ENCODE results near the gene MAGOH. TPM values are rescaled to one million over a fixed set of nuclear protein-coding genes. Genes with fewer than 3 reads are reported as not detected.

Gene MAGOH
- total and polyA plus RNA-seq, 9 of the 15 experiments (the other 6 are each of a cell fraction or from before 2014, with no cell fraction given), result 102 to 342 (median 135) TPM

DNA sequence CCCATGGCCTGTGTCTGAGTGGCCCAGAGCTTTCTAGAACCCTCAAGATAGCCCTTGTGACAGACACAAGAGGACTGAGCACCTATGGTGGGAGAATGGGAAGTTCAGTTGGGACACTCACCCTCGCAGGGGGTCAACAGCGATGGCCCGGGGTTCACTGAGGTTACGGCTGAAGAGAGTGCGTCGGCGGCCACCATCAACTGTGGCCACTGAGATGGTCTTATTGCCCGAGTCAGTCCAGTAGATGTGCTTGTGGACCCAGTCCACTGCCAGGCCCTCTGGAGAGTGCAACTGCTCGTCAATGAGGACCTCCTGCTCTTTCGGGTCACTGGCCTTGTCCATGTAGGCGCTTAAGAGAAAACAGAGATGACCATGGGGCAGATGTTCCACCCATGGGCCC lies 25.7 kb upstream of the MAGOH start:
- H3K27ac ChIP-seq (ENCODE audit: extremely low read depth, low read depth, low read length), result no peak overlapping the region
- no peak overlapping the region for H2AFZ ChIP-seq (ENCODE audit: low read depth, low read length)
- FAIRE-seq, result no peak
- H3K9ac ChIP-seq (ENCODE audit: insufficient read depth in 1 of 2, low read depth in 2 of 2, low read length in 2 of 2), result no peak overlapping the region; a peak in 1 of 4 replicates
- H3K4me2 ChIP-seq (ENCODE audit: insufficient read depth, low read length), result no peak overlapping the region
- no peaks in the 10 kb centered on the region for H3K79me2 ChIP-seq (ENCODE audit: control insufficient read depth, insufficient read depth, low read length)
- ATAC-seq, result no peak
- DNase-seq (ENCODE audit: extremely low read depth in 1 of 4, low spot score in 3 of 4), result no peak
- intact Hi-C loops (cut with micrococcal nuclease), result no loop called here
- no peak for TF ChIP-seq MAZ (CRISPR knock-in tag; conservative IDR thresholded peaks at IDR 0.05 in 1 of 2, IDR thresholded peaks at IDR 0.05 in 1 of 2)
- no peak for TF ChIP-seq SMAD2 (IDR thresholded peaks at IDR 0.05; ENCODE audit: low read depth, low read length)
- TF ChIP-seq ZFP30 (CRISPR knock-in tag; IDR thresholded peaks at IDR 0.05; ENCODE audit: borderline replicate concordance), result no peak
- TF ChIP-seq, protein P1, sequence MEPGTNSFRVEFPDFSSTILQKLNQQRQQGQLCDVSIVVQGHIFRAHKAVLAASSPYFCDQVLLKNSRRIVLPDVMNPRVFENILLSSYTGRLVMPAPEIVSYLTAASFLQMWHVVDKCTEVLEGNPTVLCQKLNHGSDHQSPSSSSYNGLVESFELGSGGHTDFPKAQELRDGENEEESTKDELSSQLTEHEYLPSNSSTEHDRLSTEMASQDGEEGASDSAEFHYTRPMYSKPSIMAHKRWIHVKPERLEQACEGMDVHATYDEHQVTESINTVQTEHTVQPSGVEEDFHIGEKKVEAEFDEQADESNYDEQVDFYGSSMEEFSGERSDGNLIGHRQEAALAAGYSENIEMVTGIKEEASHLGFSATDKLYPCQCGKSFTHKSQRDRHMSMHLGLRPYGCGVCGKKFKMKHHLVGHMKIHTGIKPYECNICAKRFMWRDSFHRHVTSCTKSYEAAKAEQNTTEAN (CRISPR knock-in tag; IDR thresholded peaks at IDR 0.05), result no peak
- no peak for TF ChIP-seq DPF2 (IDR thresholded peaks at IDR 0.05)
- TF ChIP-seq, protein P2, sequence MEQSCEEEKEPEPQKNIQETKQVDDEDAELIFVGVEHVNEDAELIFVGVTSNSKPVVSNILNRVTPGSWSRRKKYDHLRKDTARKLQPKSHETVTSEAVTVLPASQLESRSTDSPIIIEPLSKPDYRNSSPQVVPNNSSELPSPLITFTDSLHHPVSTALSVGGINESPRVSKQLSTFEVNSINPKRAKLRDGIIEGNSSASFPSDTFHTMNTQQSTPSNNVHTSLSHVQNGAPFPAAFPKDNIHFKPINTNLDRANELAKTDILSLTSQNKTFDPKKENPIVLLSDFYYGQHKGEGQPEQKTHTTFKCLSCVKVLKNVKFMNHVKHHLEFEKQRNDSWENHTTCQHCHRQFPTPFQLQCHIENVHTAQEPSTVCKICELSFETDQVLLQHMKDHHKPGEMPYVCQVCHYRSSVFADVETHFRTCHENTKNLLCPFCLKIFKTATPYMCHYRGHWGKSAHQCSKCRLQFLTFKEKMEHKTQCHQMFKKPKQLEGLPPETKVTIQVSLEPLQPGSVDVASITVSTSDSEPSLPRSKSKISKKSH (CRISPR knock-in tag; IDR thresholded peaks at IDR 0.05), result no peak
- TF ChIP-seq HDAC6 (IDR thresholded peaks at IDR 0.05; ENCODE audit: low read depth, low read length), result no peak
- TF ChIP-seq HNRNPUL1 (IDR thresholded peaks at IDR 0.05; ENCODE audit: low read length), result no peak
- TF ChIP-seq ZNF57 (CRISPR knock-in tag; IDR thresholded peaks at IDR 0.05), result no peak
- TF ChIP-seq, protein P3, sequence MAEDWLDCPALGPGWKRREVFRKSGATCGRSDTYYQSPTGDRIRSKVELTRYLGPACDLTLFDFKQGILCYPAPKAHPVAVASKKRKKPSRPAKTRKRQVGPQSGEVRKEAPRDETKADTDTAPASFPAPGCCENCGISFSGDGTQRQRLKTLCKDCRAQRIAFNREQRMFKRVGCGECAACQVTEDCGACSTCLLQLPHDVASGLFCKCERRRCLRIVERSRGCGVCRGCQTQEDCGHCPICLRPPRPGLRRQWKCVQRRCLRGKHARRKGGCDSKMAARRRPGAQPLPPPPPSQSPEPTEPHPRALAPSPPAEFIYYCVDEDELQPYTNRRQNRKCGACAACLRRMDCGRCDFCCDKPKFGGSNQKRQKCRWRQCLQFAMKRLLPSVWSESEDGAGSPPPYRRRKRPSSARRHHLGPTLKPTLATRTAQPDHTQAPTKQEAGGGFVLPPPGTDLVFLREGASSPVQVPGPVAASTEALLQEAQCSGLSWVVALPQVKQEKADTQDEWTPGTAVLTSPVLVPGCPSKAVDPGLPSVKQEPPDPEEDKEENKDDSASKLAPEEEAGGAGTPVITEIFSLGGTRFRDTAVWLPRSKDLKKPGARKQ (CRISPR knock-in tag; IDR thresholded peaks at IDR 0.05), result no peak
- TF ChIP-seq SMAD1 (IDR thresholded peaks at IDR 0.05; ENCODE audit: low read depth, low read length, partially characterized antibody), result no peak
- no peak for TF ChIP-seq BRF1 (IDR thresholded peaks at IDR 0.05; ENCODE audit: borderline replicate concordance, extremely low read depth, insufficient read length)
- TF ChIP-seq CBX5 (IDR thresholded peaks at IDR 0.05; ENCODE audit: borderline replicate concordance, low read depth), result no peak
- TF ChIP-seq E2F3 (CRISPR knock-in tag; IDR thresholded peaks at IDR 0.05), result no peak
- TF ChIP-seq KLF16 (IDR thresholded peaks at IDR 0.05), result no peak
- TF ChIP-seq ADNP (tag; IDR thresholded peaks at IDR 0.05), result no peak
- no peak for TF ChIP-seq PCBP2 (IDR thresholded peaks at IDR 0.05; ENCODE audit: low read depth, low read length, poor library complexity, severe bottlenecking)
- no peak for TF ChIP-seq NCOA2 (IDR thresholded peaks at IDR 0.05; ENCODE audit: partially characterized antibody in 2 of 2)
- TF ChIP-seq ZNF707 (CRISPR knock-in tag; conservative IDR thresholded peaks at IDR 0.05), result no peak
- no peak for TF ChIP-seq RBFOX2 (IDR thresholded peaks at IDR 0.05; ENCODE audit: low read depth, low read length)
- H3K4me1 ChIP-seq (replicated peaks in 1 of 2; ENCODE audit: control insufficient read depth in 2 of 2, insufficient read depth in 2 of 2, low read length in 2 of 2), result no peaks in the 10 kb centered on the region
- in situ Hi-C loops (cut with MboI), result no loop called here
- H3K27me3 ChIP-seq (ENCODE audit: control insufficient read depth in 2 of 2, insufficient read depth in 2 of 2, low read length in 2 of 2), result no peaks in the 10 kb centered on the region
- no TSS peak for BruUV-seq (replicated peaks)
- no peaks in the 10 kb centered on the region; the same call in 1 of the 2 replicates for H4K20me1 ChIP-seq (replicated peaks; ENCODE audit: control insufficient read depth, insufficient read depth, low read length)
- H3K9me3 ChIP-seq (replicated peaks; ENCODE audit: control insufficient read depth, insufficient read depth, low read depth, low read length), result no peaks in the 10 kb centered on the region
- ChIA-PET POLR2A (interaction anchor here (0.6 to 0.9 kb wide), 2 partner anchors 9 to 15 kb away, joined by 3 read pairs; no protein-coding TSS in a partner anchor), CTCF (ENCODE audit: low intra/inter-chr PET ratio) (no interaction called here)
- 97% methylated on average over 11 of the region's 11 CpGs for WGBS (ENCODE audit: insufficient coverage, low coverage, missing lambda C conversion rate)
- no peaks in the 10 kb centered on the region for H3K9me1 ChIP-seq (ENCODE audit: control insufficient read depth, insufficient read depth, low read length)
- no peak overlapping the region for H3K4me3 ChIP-seq
- H3K36me3 ChIP-seq (ENCODE audit: control insufficient read depth, insufficient read depth, low read length), result peaks cover 98% of the 10 kb centered on the region

Measured in K562 (cell line).